K562 (cell line): Measurements from ENCODE around the gene NAT14. TPM values are rescaled to one million over a fixed set of nuclear protein-coding genes. Genes with fewer than 3 reads are reported as not detected.

Experiments used
- E2F3 ChIP-seq: fragments of 250-450 bp; sonication (Bioruptor Pico); IDR thresholded peaks from 2 replicates; pipeline ENCODE4 v1.4.0; 2020; ENCODE audit warnings: mild to moderate bottlenecking
- EGR1 ChIP-seq: fragments of 450-650 bp; conservative IDR thresholded peaks from 2 replicates; pipeline ENCODE4 v1.6.1; 2017; ENCODE audit warnings: mild to moderate bottlenecking
- ETV5 ChIP-seq: sonication (generic); formaldehyde crosslinking; IDR thresholded peaks from 2 replicates; pipeline ENCODE4 v1.4.0; 2020; ENCODE audit warnings: low read depth, mild to moderate bottlenecking, missing genetic modification reagents
- FIP1L1 ChIP-seq: fragments of 200-400 bp; formaldehyde crosslinking; IDR thresholded peaks from 2 replicates; pipeline ENCODE4 v1.6.1; 2018; ENCODE audit warnings: mild to moderate bottlenecking, low read depth, low read length; ENCODE audit not compliant: poor library complexity, severe bottlenecking
- HDGF ChIP-seq: fragments of 450-650 bp; IDR thresholded peaks from 2 replicates; pipeline ENCODE4 v1.6.1; 2016
- JUND ChIP-seq, 2 experiments: IDR thresholded peaks; 2 replicates in 1 of 2; 3 replicates in 1 of 2; pipeline ENCODE4 v1.6.1; 2011; ENCODE audit warnings: borderline replicate concordance in 2 of 2, low read depth in 2 of 2, low read length in 2 of 2, improper control_type of control experiment in 1 of 2, missing biosample characterization in 1 of 2, missing genetic modification characterization in 1 of 2, missing genetic modification reagents in 1 of 2
- PML ChIP-seq: IDR thresholded peaks from 2 replicates; pipeline ENCODE4 v1.6.1; 2012; ENCODE audit warnings: low read length, inconsistent platforms
- POLR2A ChIP-seq: fragments of 450-650 bp; conservative IDR thresholded peaks from 2 replicates; pipeline ENCODE4 v1.6.1; 2016
- RBM14 ChIP-seq: fragments of 200-400 bp; formaldehyde crosslinking; IDR thresholded peaks from 2 replicates; pipeline ENCODE4 v1.6.1; 2018; ENCODE audit warnings: low read depth, mild to moderate bottlenecking, low read length, moderate library complexity, borderline replicate concordance; ENCODE audit not compliant: insufficient read depth
- RFX5 ChIP-seq: IDR thresholded peaks from 2 replicates; pipeline ENCODE4 v1.6.1; 2011; ENCODE audit warnings: low read depth, mild to moderate bottlenecking, improper control_type of control experiment, low read length
- SMAD4 ChIP-seq: fragments of 250-450 bp; sonication (Bioruptor Pico); conservative IDR thresholded peaks from 2 replicates; pipeline ENCODE4 v1.8.0; 2021; ENCODE audit warnings: inconsistent platforms, mild to moderate bottlenecking, moderate library complexity
- SREBF1 ChIP-seq: fragments of 150-350 bp; IDR thresholded peaks from 2 replicates; pipeline ENCODE4 v1.6.1; 2014; ENCODE audit warnings: antibody characterized with exemption, low read depth, low read length, borderline replicate concordance
- TBL1XR1 ChIP-seq, 2 experiments: IDR thresholded peaks; 2 replicates each; pipeline ENCODE4 v1.6.1; 2012; ENCODE audit warnings: improper control_type of control experiment in 2 of 2, low read length in 2 of 2, mild to moderate bottlenecking in 1 of 2
- TRIM24 ChIP-seq, 2 experiments: fragments of 450-650 bp; IDR thresholded peaks; 2 replicates each; pipeline ENCODE4 v1.6.1; 2016
- ZEB2 ChIP-seq: fragments of 450-650 bp; IDR thresholded peaks from 2 replicates; pipeline ENCODE4 v1.6.1; 2016
- ZNF143 ChIP-seq: sonication (generic); formaldehyde crosslinking; IDR thresholded peaks from 2 replicates; pipeline ENCODE4 v1.9.0; 2022; ENCODE audit warnings: mild to moderate bottlenecking, missing genetic modification reagents
- ZNF212 ChIP-seq: fragments of 450-650 bp; formaldehyde crosslinking; IDR thresholded peaks from 2 replicates; pipeline ENCODE4 v1.4.0; 2020; ENCODE audit warnings: mild to moderate bottlenecking
- ZNF436 ChIP-seq: fragments of 250-450, 450-650 bp; sonication (Bioruptor Pico); formaldehyde crosslinking; IDR thresholded peaks from 2 replicates; pipeline ENCODE4 v1.7.0; 2020; ENCODE audit warnings: mild to moderate bottlenecking
- ZNF717 ChIP-seq: fragments of 250-450 bp; sonication (Bioruptor Pico); IDR thresholded peaks from 2 replicates; pipeline ENCODE4 v1.5.0; 2021
- polyA plus RNA-seq, 8 experiments: library from polyadenylated mRNA; depleted of rRNA in 4 of 8; stranded (reverse) in 5 of 8; unstranded in 3 of 8; fragments of >200 nt; fragmentation: Nextera tagmentation in 2 of 8; fragmentation: Illumina TruSeq in 1 of 8; extraction: Ambion mirVana in 2 of 8; extraction: Trizol in 1 of 8; gene quantifications; 2 replicates each; pipeline versions ENCODE4 v1.2.1 to v1.2.3, GENCODE V29; 2011 to 2014; ENCODE audit warnings: inconsistent platforms in 1 of 8, missing spikeins in 1 of 8
- total RNA-seq, 7 experiments: library from RNA; depleted of rRNA in 6 of 7; stranded (reverse); fragments of >200 nt in 6 of 7; fragmentation: Illumina TruSeq in 2 of 7; extraction: Trizol in 2 of 7; gene quantifications; 2 replicates each; pipeline versions ENCODE4 v1.2.1 to v1.2.3, GENCODE V29; 2011 to 2021; ENCODE audit warnings: low replicate concordance in 1 of 7
- TF ChIP-seq, protein P1 (sequence below): sonication (generic); formaldehyde crosslinking; IDR thresholded peaks from 2 replicates; pipeline ENCODE4 v1.8.0; 2022; ENCODE audit warnings: missing genetic modification reagents, mild to moderate bottlenecking, moderate library complexity, borderline replicate concordance
- TF ChIP-seq, protein P2 (sequence below), 3 experiments: fragments of 200-800 bp in 1 of 3; sonication (Bioruptor generic) in 1 of 3; sonication (generic) in 1 of 3; formaldehyde crosslinking in 1 of 3; IDR thresholded peaks; 2 replicates each; pipeline versions ENCODE4 v1.6.1 to v1.8.0; 2016 to 2022; ENCODE audit warnings: mild to moderate bottlenecking in 2 of 3, missing compliant biosample characterization in 2 of 3, missing genetic modification characterization in 2 of 3, missing genetic modification reagents in 1 of 3
- TF ChIP-seq, protein P3 (sequence below), 3 experiments: fragments of 200-800 bp in 1 of 3; fragments of 250-450 bp in 1 of 3; fragments of 450-650 bp in 1 of 3; sonication (Bioruptor Pico) in 1 of 3; sonication (Bioruptor generic) in 1 of 3; formaldehyde crosslinking in 1 of 3; IDR thresholded peaks; 2 replicates each; pipeline versions ENCODE4 v1.6.1 to v1.8.0; 2016 to 2022; ENCODE audit warnings: mild to moderate bottlenecking in 2 of 3, missing genetic modification characterization in 2 of 3, missing compliant biosample characterization in 1 of 3, moderate library complexity in 1 of 3
- TF ChIP-seq, protein P4 (sequence below): fragments of 250-450 bp; sonication (Bioruptor Pico); IDR thresholded peaks from 2 replicates; pipeline ENCODE4 v1.8.0; 2021; ENCODE audit warnings: moderate library complexity, mild to moderate bottlenecking, inconsistent platforms

The NAT14 gene
- total and polyA plus RNA-seq, 9 of the 15 experiments (the other 6 are each of a cell fraction or from before 2014, with no cell fraction given): 2.4 to 77.0 (median 26.7) TPM

DNA sequence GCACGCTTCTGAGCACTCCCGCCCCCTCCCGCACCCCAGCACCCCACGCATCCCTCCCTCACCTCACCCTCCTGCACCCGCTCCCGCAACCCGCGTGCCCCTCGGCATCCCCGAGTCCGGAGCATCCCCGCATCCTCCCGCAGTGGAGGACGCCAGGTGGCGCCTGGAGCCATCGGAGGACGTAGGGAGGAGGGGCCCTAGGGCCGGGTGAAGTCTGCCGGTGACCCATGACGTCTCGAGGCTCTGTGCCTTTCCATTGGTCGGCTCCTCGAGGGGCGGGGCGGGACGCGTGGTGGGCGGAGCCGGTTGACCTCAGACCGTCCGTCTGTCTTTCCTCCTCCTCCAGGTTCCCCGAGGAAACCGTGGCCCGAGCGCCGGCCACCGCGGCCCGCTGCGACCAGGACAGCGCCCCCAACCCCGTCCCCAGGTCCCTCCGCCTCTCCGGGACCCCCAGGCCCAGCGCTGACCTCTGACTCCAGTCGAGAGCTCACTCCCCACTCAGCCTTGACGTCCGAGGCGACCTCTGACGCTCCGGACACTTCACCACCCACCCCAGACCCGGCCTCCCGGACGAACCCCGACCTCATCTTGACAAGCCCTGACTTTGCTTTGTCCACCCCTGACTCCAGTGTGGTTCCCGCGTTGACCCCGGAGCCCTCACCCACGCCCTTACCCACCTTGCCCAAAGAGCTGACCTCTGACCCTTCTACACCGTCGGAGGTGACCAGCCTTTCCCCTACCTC is 32.1 kb downstream of the NAT14 start (continued):
- TF ChIP-seq, protein P1, sequence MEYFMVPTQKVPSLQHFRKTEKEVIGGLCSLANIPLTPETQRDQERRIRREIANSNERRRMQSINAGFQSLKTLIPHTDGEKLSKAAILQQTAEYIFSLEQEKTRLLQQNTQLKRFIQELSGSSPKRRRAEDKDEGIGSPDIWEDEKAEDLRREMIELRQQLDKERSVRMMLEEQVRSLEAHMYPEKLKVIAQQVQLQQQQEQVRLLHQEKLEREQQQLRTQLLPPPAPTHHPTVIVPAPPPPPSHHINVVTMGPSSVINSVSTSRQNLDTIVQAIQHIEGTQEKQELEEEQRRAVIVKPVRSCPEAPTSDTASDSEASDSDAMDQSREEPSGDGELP (CRISPR knock-in tag): peak; percentile 79
- TF ChIP-seq RFX5: peak; percentile 99
- TF ChIP-seq SMAD4 (CRISPR knock-in tag): no peak
- TF ChIP-seq TBL1XR1 (IDR thresholded peaks at IDR 0.05; ENCODE audit: low read length in 2 of 2): peak in 1 of 2 experiments; percentile 74; a peak in 2 of 4 replicates
- no peak for TF ChIP-seq E2F3 (CRISPR knock-in tag)
- no peak for TF ChIP-seq ZNF717 (CRISPR knock-in tag)
- 0 out of 2 replicates have a peak, but pooled peaks have one; percentile 14 for TF ChIP-seq SREBF1
- TF ChIP-seq ZEB2: no peak
- TF ChIP-seq, protein P2, sequence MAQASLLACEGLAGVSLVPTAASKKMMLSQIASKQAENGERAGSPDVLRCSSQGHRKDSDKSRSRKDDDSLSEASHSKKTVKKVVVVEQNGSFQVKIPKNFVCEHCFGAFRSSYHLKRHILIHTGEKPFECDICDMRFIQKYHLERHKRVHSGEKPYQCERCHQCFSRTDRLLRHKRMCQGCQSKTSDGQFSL (CRISPR knock-in tag; IDR thresholded peaks at IDR 0.05): no peak; the same call in 1 of the 2 replicates
- TF ChIP-seq, protein P2 (tag; IDR thresholded peaks at IDR 0.05): no peak
- peak; percentile 45; the same call in 1 of the 2 replicates for TF ChIP-seq ZNF143 (CRISPR knock-in tag)
- TF ChIP-seq, protein P3, sequence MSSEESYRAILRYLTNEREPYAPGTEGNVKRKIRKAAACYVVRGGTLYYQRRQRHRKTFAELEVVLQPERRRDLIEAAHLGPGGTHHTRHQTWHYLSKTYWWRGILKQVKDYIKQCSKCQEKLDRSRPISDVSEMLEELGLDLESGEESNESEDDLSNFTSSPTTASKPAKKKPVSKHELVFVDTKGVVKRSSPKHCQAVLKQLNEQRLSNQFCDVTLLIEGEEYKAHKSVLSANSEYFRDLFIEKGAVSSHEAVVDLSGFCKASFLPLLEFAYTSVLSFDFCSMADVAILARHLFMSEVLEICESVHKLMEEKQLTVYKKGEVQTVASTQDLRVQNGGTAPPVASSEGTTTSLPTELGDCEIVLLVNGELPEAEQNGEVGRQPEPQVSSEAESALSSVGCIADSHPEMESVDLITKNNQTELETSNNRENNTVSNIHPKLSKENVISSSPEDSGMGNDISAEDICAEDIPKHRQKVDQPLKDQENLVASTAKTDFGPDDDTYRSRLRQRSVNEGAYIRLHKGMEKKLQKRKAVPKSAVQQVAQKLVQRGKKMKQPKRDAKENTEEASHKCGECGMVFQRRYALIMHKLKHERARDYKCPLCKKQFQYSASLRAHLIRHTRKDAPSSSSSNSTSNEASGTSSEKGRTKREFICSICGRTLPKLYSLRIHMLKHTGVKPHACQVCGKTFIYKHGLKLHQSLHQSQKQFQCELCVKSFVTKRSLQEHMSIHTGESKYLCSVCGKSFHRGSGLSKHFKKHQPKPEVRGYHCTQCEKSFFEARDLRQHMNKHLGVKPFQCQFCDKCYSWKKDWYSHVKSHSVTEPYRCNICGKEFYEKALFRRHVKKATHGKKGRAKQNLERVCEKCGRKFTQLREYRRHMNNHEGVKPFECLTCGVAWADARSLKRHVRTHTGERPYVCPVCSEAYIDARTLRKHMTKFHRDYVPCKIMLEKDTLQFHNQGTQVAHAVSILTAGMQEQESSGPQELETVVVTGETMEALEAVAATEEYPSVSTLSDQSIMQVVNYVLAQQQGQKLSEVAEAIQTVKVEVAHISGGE (CRISPR knock-in tag; IDR thresholded peaks at IDR 0.05): peak in 1 of 3 experiments; percentile 87; a peak in 2 of 6 replicates
- peak; percentile 81 for TF ChIP-seq FIP1L1
- peak; percentile 73 for TF ChIP-seq HDGF
- no peak for TF ChIP-seq RBM14
- peak; percentile 14; the same call in 1 of the 2 replicates for TF ChIP-seq EGR1
- TF ChIP-seq ZNF212: no peak
- TF ChIP-seq JUND (IDR thresholded peaks at IDR 0.05; ENCODE audit: borderline replicate concordance, low read depth, low read length): peak; percentile 62
- TF ChIP-seq JUND (tag; IDR thresholded peaks at IDR 0.05; ENCODE audit: borderline replicate concordance, low read depth, low read length): no peak; the same call in 2 of the 3 replicates
- no peak for TF ChIP-seq ZNF436 (CRISPR knock-in tag)
- 0 out of 2 replicates have a peak, but pooled peaks have one; percentile 49 for TF ChIP-seq POLR2A
- TF ChIP-seq PML: no peak
- peak in 1 of 2 experiments; percentile 47; a peak in 1 of 4 replicates for TF ChIP-seq TRIM24 (IDR thresholded peaks at IDR 0.05)
- TF ChIP-seq, protein P4, sequence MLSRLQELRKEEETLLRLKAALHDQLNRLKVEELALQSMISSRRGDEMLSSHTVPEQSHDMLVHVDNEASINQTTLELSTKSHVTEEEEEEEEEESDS (CRISPR knock-in tag): no peak
- no peak for TF ChIP-seq ETV5
